Lung (tissue), 12 donors: ENCODE data around the gene CDC42BPG. TPM values are rescaled to one million over a fixed set of nuclear protein-coding genes. Genes with fewer than 3 reads are reported as not detected.

ENCODE experiments used
- ATAC-seq: fragments of 200-7000 bp; cut with Tn5 transposase; one replicate; pipeline ENCODE4 v1.9.1; 2020; ENCODE audit warnings: moderate number of reproducible peaks; ENCODE audit not compliant: insufficient read depth, low FRiP score
- DNase-seq, 3 donors: peaks; one replicate each; pipeline ENCODE4 v3.0.0-alpha.2; 2013 to 2017
- H3K27ac ChIP-seq, 2 donors: one replicate each; pipeline ENCODE4 v1.5.1; 2013; ENCODE audit warnings: mild to moderate bottlenecking in 2 of 2, moderate library complexity in 2 of 2, control low read depth in 1 of 2, inconsistent platforms in 1 of 2, low read depth in 1 of 2, low read length in 1 of 2
- H3K27me3 ChIP-seq, 3 donors: one replicate each; pipeline ENCODE4 v1.5.1; 2013; ENCODE audit warnings: low read length in 2 of 3; ENCODE audit not compliant: control insufficient read depth in 3 of 3, insufficient read depth in 3 of 3
- H3K36me3 ChIP-seq, 4 donors: one replicate each; pipeline ENCODE4 v1.5.1; 2013; ENCODE audit warnings: low read length in 4 of 4, mild to moderate bottlenecking in 1 of 4, moderate library complexity in 1 of 4; ENCODE audit not compliant: control insufficient read depth in 4 of 4, insufficient read depth in 4 of 4
- H3K4me1 ChIP-seq, 5 donors: one replicate each; pipeline ENCODE4 v1.5.1; 2013; ENCODE audit warnings: low read length in 5 of 5, mild to moderate bottlenecking in 2 of 5, moderate library complexity in 1 of 5; ENCODE audit not compliant: control insufficient read depth in 5 of 5, insufficient read depth in 5 of 5
- H3K4me3 ChIP-seq: one replicate; pipeline ENCODE4 v1.5.1; 2013; ENCODE audit warnings: mild to moderate bottlenecking, control low read depth, moderate library complexity
- H3K9ac ChIP-seq, 2 donors: one replicate each; pipeline ENCODE4 v1.5.1; 2013; ENCODE audit warnings: low read length in 2 of 2, control low read depth in 1 of 2; ENCODE audit not compliant: insufficient read depth in 1 of 2
- H3K9me3 ChIP-seq, 4 donors: one replicate each; pipeline ENCODE4 v1.5.1; 2013; ENCODE audit warnings: low read length in 3 of 4, mild to moderate bottlenecking in 1 of 4, moderate library complexity in 1 of 4; ENCODE audit not compliant: control insufficient read depth in 4 of 4, insufficient read depth in 3 of 4
- WGBS, 2 donors: extraction: QIAGEN DNeasy Blood & Tissue Kit; methylation state at CpG; one replicate each; pipeline ENCODE4 v1.1.7; 2013; 5-methylcytosine and 5-hydroxymethylcytosine counted together
- polyA plus RNA-seq, 2 donors: library from polyadenylated mRNA; stranded (reverse); fragments of 200-250 nt; gene quantifications; one replicate each; pipeline ENCODE4 v1.2.1, GENCODE V29; 2013
- total RNA-seq, 2 donors: library from RNA; depleted of rRNA in 1 of 2; stranded (reverse); fragments of >200 nt in 1 of 2; gene quantifications; one replicate each; pipeline ENCODE4 v1.2.1, GENCODE V29; 2014 to 2021
- TF ChIP-seq, protein P1 (sequence below): IDR thresholded peaks from 2 replicates; pipeline ENCODE4 v1.5.1; 2012; ENCODE audit warnings: mild to moderate bottlenecking; ENCODE audit errors: control extremely low read depth, extremely low read depth
- donor health status: control.
- donor health status: control.
- donor health status: Bipolar disorder and iron deficiency.
- donor health status: healthy.
- donor health status: DM: yes; HTN: yes; CAD: no.

Gene CDC42BPG
- total and polyA plus RNA-seq, 4 donors = 7.1 to 23.5 (median 10.6) TPM

DNA sequence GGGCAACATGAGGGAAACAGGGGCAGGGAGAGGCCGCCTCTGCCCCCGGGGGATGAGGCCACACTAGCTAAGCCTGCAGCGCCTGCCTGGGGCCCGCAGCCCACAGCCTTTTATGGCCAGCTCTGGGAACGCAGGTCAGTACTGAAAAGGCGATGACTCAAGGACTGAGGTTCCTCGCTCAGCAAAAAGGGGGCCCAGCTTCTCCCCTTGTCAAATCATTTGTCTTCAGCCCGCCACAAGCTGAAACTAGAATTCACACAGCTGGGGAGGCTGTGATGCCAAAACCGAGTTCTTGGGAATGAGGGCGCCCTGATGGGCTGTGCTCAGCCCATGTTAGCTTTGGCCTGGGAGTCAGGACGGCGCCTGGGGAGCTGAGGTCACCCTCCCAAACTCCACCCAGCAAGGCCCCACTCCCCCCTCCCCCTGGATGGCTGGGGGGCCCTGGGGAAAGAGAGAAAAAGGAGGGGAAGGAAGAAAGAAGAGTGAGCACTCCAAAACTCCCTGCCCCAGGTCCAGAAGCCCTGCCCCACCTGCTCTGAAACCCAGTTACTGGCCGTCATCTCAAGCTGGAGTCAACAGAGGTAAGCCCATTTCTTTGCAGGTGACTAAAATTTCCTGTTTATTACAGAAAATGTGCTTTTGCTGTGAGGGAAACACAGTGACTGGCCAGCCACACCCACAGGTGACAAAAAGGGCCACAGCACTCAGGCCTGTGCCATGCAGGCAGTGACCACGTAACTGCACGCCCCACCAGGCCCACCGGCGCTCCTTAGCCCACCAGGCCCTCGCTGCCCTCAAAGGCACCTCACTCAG lies 20.2 kb upstream of the CDC42BPG start:
- WGBS, 2 donors = 53 to 62% methylated on average over 18 of the region's 18 CpGs
- Histone ChIP-seq H3K36me3 (peaks cover 0 to 6% (median 3%) of the 10 kb centered on the region in 4 donors), H3K27ac (peak overlapping the region; percentile 91 to 92), H3K4me3 (no peak overlapping the region), H3K27me3 (no peaks in the 10 kb centered on the region), H3K9ac (no peak overlapping the region), H3K9me3 (peaks cover 0 to 3% (median 0%) of the 10 kb centered on the region in 4 donors), H3K4me1 (peaks cover 19 to 58% (median 35%) of the 10 kb centered on the region in 5 donors)
- DNase-seq (peak; percentile 89 to 96 (median 94)), ATAC-seq (peak; percentile 43)
- TF ChIP-seq, protein P1, sequence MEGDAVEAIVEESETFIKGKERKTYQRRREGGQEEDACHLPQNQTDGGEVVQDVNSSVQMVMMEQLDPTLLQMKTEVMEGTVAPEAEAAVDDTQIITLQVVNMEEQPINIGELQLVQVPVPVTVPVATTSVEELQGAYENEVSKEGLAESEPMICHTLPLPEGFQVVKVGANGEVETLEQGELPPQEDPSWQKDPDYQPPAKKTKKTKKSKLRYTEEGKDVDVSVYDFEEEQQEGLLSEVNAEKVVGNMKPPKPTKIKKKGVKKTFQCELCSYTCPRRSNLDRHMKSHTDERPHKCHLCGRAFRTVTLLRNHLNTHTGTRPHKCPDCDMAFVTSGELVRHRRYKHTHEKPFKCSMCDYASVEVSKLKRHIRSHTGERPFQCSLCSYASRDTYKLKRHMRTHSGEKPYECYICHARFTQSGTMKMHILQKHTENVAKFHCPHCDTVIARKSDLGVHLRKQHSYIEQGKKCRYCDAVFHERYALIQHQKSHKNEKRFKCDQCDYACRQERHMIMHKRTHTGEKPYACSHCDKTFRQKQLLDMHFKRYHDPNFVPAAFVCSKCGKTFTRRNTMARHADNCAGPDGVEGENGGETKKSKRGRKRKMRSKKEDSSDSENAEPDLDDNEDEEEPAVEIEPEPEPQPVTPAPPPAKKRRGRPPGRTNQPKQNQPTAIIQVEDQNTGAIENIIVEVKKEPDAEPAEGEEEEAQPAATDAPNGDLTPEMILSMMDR = no peak

- ATAC-seq (no peak), DNase-seq (no peak)
- H3K4me1 ChIP-seq = peaks cover 15 to 52% (median 30%) of the 10 kb centered on the region in 5 donors
- no peaks in the 10 kb centered on the region for H3K27me3 ChIP-seq
- 59 to 62% methylated on average over 9 of the region's 9 CpGs for WGBS, 2 donors
- H3K9ac ChIP-seq = no peak overlapping the region
- H3K9me3 ChIP-seq = peaks cover 0 to 3% (median 0%) of the 10 kb centered on the region in 4 donors
- H3K27ac ChIP-seq = peak overlapping the region; percentile 91 to 92
- TF ChIP-seq, protein P1 = no peak
- H3K36me3 ChIP-seq = peaks cover 0 to 9% (median 5%) of the 10 kb centered on the region in 4 donors
- H3K4me3 ChIP-seq = no peak overlapping the region
Observed at GRCh38 chr11:64864135-64864472, 19.7 kb upstream of the CDC42BPG start.

- TF ChIP-seq, protein P1 = no peak
- no peaks in the 10 kb centered on the region for H3K27me3 ChIP-seq
- 71 to 81% methylated on average over 23 of the region's 23 CpGs for WGBS, 2 donors
- H3K9ac ChIP-seq = peak overlapping the region in 1 of 2 donors; percentile 6
- ATAC-seq (no peak), DNase-seq (peak; percentile 66 to 77 (median 72))
- H3K4me3 ChIP-seq = no peak overlapping the region
- peaks cover 0 to 3% (median 0%) of the 10 kb centered on the region in 4 donors for H3K9me3 ChIP-seq
- H3K27ac ChIP-seq = peak overlapping the region; percentile 91 to 92
- H3K36me3 ChIP-seq = peaks cover 0 to 14% (median 7%) of the 10 kb centered on the region in 4 donors
- H3K4me1 ChIP-seq = peaks cover 15 to 47% (median 26%) of the 10 kb centered on the region in 5 donors
Observed at GRCh38 chr11:64863391-64864060, 19.1 kb upstream of the CDC42BPG start.
